ENCODE measurements around the gene IL26. TPM values are rescaled to one million over a fixed set of nuclear protein-coding genes. Genes with fewer than 3 reads are reported as not detected.
A peak's percentile ranks its signal among the peaks of the same experiment; 100 is the strongest.

The IL26 gene
- polyA plus RNA-seq, 1 donor (not counting 4 experiments of a cell fraction or from before 2014, with no cell fraction given) = not detected

DNA sequence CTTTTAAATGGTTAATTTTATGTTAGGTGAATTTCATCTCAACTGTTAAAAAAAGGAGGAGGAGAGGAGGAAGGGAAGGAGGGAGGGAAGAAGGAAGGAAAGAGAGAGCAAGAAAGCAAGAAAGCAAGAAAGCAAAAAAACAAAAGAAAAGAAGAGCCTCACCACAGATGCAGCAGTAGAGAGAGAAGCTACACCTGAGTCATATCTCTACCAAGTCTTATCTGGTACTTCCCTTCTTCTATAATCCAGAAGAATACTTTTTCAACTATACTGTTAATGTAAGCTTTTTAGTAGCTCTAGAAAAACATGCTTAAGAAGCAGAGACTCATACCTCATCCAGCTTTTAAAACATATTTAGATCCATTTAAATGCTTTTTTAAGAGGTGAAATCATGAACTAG lies 5.6 kb upstream of the IL26 start:
- dilution Hi-C loops (cut with MboI; ENCODE audit: extremely low pct_ligation_motif_present, low sequenced_read_pairs) = no loop called here
- Histone ChIP-seq H3K4me2 (ENCODE audit: control insufficient read depth, extremely low read depth, insufficient read depth, low read depth, low read length) (no peak overlapping the region), H3K9me1 (ENCODE audit: control insufficient read depth, extremely low read depth, insufficient read depth, low read length) (no peaks in the 10 kb centered on the region), H3K9me3 (ENCODE audit: control insufficient read depth, low read depth, low read length) (no peaks in the 10 kb centered on the region), H3K79me2 (ENCODE audit: control insufficient read depth, insufficient read depth, low read length) (no peaks in the 10 kb centered on the region), H4K20me1 (ENCODE audit: control insufficient read depth, extremely low read depth, insufficient read depth, low read length) (no peaks in the 10 kb centered on the region), H3K4me1 (ENCODE audit: control insufficient read depth, extremely low read depth, insufficient read depth, low read length) (peaks cover 7% of the 10 kb centered on the region), H3K27ac (ENCODE audit: control insufficient read depth, insufficient read depth, low read length) (no peak overlapping the region), H3K36me3 (ENCODE audit: control insufficient read depth in 2 of 2, extremely low read depth in 1 of 2, insufficient read depth in 2 of 2, low read length in 2 of 2) (no peaks in the 10 kb centered on the region), H3K27me3 (ENCODE audit: control insufficient read depth, extremely low read depth, insufficient read depth, low read length) (no peaks in the 10 kb centered on the region), H3K9ac (ENCODE audit: control insufficient read depth, extremely low read depth, insufficient read depth, low read length) (no peak overlapping the region), H3K4me3 (ENCODE audit: control insufficient read depth in 2 of 3, extremely low read depth in 1 of 3, insufficient read depth in 2 of 3, low read depth in 1 of 3, low read length in 3 of 3) (no peak overlapping the region), H2AFZ (ENCODE audit: control insufficient read depth, low read length) (no peak overlapping the region)
- TF ChIP-seq EZH2 (IDR thresholded peaks at IDR 0.05; ENCODE audit: low read length) = no peak
- TF ChIP-seq, protein P1, sequence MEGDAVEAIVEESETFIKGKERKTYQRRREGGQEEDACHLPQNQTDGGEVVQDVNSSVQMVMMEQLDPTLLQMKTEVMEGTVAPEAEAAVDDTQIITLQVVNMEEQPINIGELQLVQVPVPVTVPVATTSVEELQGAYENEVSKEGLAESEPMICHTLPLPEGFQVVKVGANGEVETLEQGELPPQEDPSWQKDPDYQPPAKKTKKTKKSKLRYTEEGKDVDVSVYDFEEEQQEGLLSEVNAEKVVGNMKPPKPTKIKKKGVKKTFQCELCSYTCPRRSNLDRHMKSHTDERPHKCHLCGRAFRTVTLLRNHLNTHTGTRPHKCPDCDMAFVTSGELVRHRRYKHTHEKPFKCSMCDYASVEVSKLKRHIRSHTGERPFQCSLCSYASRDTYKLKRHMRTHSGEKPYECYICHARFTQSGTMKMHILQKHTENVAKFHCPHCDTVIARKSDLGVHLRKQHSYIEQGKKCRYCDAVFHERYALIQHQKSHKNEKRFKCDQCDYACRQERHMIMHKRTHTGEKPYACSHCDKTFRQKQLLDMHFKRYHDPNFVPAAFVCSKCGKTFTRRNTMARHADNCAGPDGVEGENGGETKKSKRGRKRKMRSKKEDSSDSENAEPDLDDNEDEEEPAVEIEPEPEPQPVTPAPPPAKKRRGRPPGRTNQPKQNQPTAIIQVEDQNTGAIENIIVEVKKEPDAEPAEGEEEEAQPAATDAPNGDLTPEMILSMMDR (optimal IDR thresholded peaks at IDR 0.05 in 1 of 3, IDR thresholded peaks at IDR 0.05 in 1 of 3, conservative IDR thresholded peaks at IDR 0.05 in 1 of 3; ENCODE audit: extremely low read depth in 1 of 3, insufficient read depth in 2 of 3, low read length in 3 of 3) = no peak
- FAIRE-seq (no peak), DNase-seq (ENCODE audit: low read depth, low spot score) (no peak)

DNA sequence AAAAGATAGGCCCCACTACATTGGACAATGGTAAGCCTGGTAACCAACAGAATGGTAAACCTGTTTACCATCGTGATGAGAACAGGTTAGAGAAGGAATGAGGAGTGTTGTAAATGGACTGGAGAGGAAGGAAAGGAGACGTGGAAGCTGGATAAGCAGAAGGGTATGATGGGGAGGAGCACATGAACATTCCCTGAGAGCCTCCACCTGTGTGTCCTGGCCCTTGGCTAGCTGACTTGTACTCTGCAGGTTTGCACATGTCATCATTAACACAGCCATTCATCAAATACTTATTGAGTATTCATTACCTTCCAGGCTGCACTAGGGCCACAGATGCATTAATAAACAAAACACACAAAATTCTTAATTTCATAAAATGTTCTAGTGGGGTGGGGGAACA lies 4.3 kb upstream of the IL26 start:
- TF ChIP-seq EZH2 (IDR thresholded peaks at IDR 0.05; ENCODE audit: low read length) = no peak
- TF ChIP-seq, protein P1 (optimal IDR thresholded peaks at IDR 0.05 in 1 of 3, IDR thresholded peaks at IDR 0.05 in 1 of 3, conservative IDR thresholded peaks at IDR 0.05 in 1 of 3; ENCODE audit: extremely low read depth in 1 of 3, insufficient read depth in 2 of 3, low read length in 3 of 3) = no peak
- dilution Hi-C loops (cut with MboI; ENCODE audit: extremely low pct_ligation_motif_present, low sequenced_read_pairs) = no loop called here
- Histone ChIP-seq H3K79me2 (ENCODE audit: control insufficient read depth, insufficient read depth, low read length) (no peaks in the 10 kb centered on the region), H3K4me2 (ENCODE audit: control insufficient read depth, extremely low read depth, insufficient read depth, low read depth, low read length) (no peak overlapping the region), H3K4me1 (ENCODE audit: control insufficient read depth, extremely low read depth, insufficient read depth, low read length) (peaks cover 7% of the 10 kb centered on the region), H3K9me1 (ENCODE audit: control insufficient read depth, extremely low read depth, insufficient read depth, low read length) (no peaks in the 10 kb centered on the region), H3K27ac (ENCODE audit: control insufficient read depth, insufficient read depth, low read length) (no peak overlapping the region), H3K27me3 (ENCODE audit: control insufficient read depth, extremely low read depth, insufficient read depth, low read length) (no peaks in the 10 kb centered on the region), H2AFZ (ENCODE audit: control insufficient read depth, low read length) (peak overlapping the region; percentile 57), H3K4me3 (ENCODE audit: control insufficient read depth in 2 of 3, extremely low read depth in 1 of 3, insufficient read depth in 2 of 3, low read depth in 1 of 3, low read length in 3 of 3) (no peak overlapping the region), H4K20me1 (ENCODE audit: control insufficient read depth, extremely low read depth, insufficient read depth, low read length) (no peaks in the 10 kb centered on the region), H3K36me3 (ENCODE audit: control insufficient read depth in 2 of 2, extremely low read depth in 1 of 2, insufficient read depth in 2 of 2, low read length in 2 of 2) (no peaks in the 10 kb centered on the region), H3K9me3 (ENCODE audit: control insufficient read depth, low read depth, low read length) (no peaks in the 10 kb centered on the region), H3K9ac (ENCODE audit: control insufficient read depth, extremely low read depth, insufficient read depth, low read length) (no peak overlapping the region)
- FAIRE-seq (peak; percentile 70), DNase-seq (ENCODE audit: low read depth, low spot score) (peak; percentile 19)
